Measurements from ENCODE around the gene FBXO28. TPM values are rescaled to one million over a fixed set of nuclear protein-coding genes. Genes with fewer than 3 reads are reported as not detected.

FBXO28 gene
- total RNA-seq, 1 experiment from 2014 or later, result 36.6 TPM

- Histone ChIP-seq H3K4me1 (ENCODE audit: control insufficient read depth, insufficient read depth, low read length) (no peaks in the 10 kb centered on the region), H3K36me3 (ENCODE audit: control insufficient read depth, insufficient read depth, low read length) (no peaks in the 10 kb centered on the region; the same call in 1 of the 2 replicates), H3K4me3 (ENCODE audit: low read depth in 2 of 2, low read length in 2 of 2) (no peak overlapping the region), H3K27me3 (ENCODE audit: control insufficient read depth, insufficient read depth, low read length) (no peaks in the 10 kb centered on the region), H3K9me3 (ENCODE audit: control insufficient read depth, insufficient read depth, low read depth, low read length) (no peaks in the 10 kb centered on the region), H3K27ac (ENCODE audit: low read length) (no peak overlapping the region)
- BruUV-seq (replicated peaks), result no TSS peak
- in situ Hi-C loops (cut with HindIII; ENCODE audit: low pct_unique_long_range_greater_than_20kb, low sequenced_read_pairs) (no loop called here), intact Hi-C loops (cut with micrococcal nuclease; ENCODE audit: unreplicated experiment) (no loop called here)
- ATAC-seq, result no peak
- no peak for DNase-seq (ENCODE audit: low read depth, low spot score)
- CTCF ChIA-PET, result no interaction called here
- POLR2A ChIA-PET, result no interaction called here
- TF ChIP-seq TCF7L2 (IDR thresholded peaks at IDR 0.05; ENCODE audit: low read depth, low read length), result no peak
- no peak for TF ChIP-seq REST (IDR thresholded peaks at IDR 0.05; ENCODE audit: insufficient read depth in 1 of 2, low read depth in 2 of 2, low read length in 1 of 2)
- TF ChIP-seq POLR2AphosphoS5 (IDR thresholded peaks at IDR 0.05; ENCODE audit: low read depth, low read length), result no peak
- no peak for TF ChIP-seq SIN3A (IDR thresholded peaks at IDR 0.05; ENCODE audit: borderline replicate concordance, insufficient read depth, low read depth, low read length)
- no peak for TF ChIP-seq CTCF (IDR thresholded peaks at IDR 0.05)
Observed at GRCh38 chr1:224149709-224150108, 35.8 kb downstream of the FBXO28 start.

GRCh38 chr1:224151117-224151516 lies 37.2 kb downstream of the FBXO28 start:
- Histone ChIP-seq H3K27me3 (ENCODE audit: control insufficient read depth, insufficient read depth, low read length) (no peaks in the 10 kb centered on the region), H3K9me3 (ENCODE audit: control insufficient read depth, insufficient read depth, low read depth, low read length) (no peaks in the 10 kb centered on the region), H3K36me3 (ENCODE audit: control insufficient read depth, insufficient read depth, low read length) (no peaks in the 10 kb centered on the region; the same call in 1 of the 2 replicates), H3K4me3 (ENCODE audit: low read depth in 2 of 2, low read length in 2 of 2) (no peak overlapping the region), H3K27ac (ENCODE audit: low read length) (no peak overlapping the region), H3K4me1 (ENCODE audit: control insufficient read depth, insufficient read depth, low read length) (no peaks in the 10 kb centered on the region)
- no peak for DNase-seq (ENCODE audit: low read depth, low spot score)
- CTCF ChIA-PET, result no interaction called here
- no TSS peak for BruUV-seq (replicated peaks)
- no peak for ATAC-seq
- POLR2A ChIA-PET, result interaction anchor here (0.6 kb wide), 1 partner anchor 59 kb away, joined by 3 read pairs; no protein-coding TSS in a partner anchor
- intact Hi-C loops (cut with micrococcal nuclease; ENCODE audit: unreplicated experiment), result no loop called here
- in situ Hi-C loops (cut with HindIII; ENCODE audit: low pct_unique_long_range_greater_than_20kb, low sequenced_read_pairs), result no loop called here
- no peak for TF ChIP-seq SIN3A (IDR thresholded peaks at IDR 0.05; ENCODE audit: borderline replicate concordance, insufficient read depth, low read depth, low read length)
- TF ChIP-seq CTCF (IDR thresholded peaks at IDR 0.05), result no peak
- TF ChIP-seq TCF7L2 (IDR thresholded peaks at IDR 0.05; ENCODE audit: low read depth, low read length), result no peak
- no peak for TF ChIP-seq POLR2AphosphoS5 (IDR thresholded peaks at IDR 0.05; ENCODE audit: low read depth, low read length)
- no peak for TF ChIP-seq REST (IDR thresholded peaks at IDR 0.05; ENCODE audit: insufficient read depth in 1 of 2, low read depth in 2 of 2, low read length in 1 of 2)

Data from Panc1 (cell line).